ENCODE measurements around the gene SRGAP3. TPM values are rescaled to one million over a fixed set of nuclear protein-coding genes. Genes with fewer than 3 reads are reported as not detected.

Gene SRGAP3
- total and polyA plus RNA-seq, 10 of the 15 experiments (the other 5 are each of a cell fraction or from before 2014, with no cell fraction given), result 0.32 to 1.7 (median 0.99) TPM

DNA sequence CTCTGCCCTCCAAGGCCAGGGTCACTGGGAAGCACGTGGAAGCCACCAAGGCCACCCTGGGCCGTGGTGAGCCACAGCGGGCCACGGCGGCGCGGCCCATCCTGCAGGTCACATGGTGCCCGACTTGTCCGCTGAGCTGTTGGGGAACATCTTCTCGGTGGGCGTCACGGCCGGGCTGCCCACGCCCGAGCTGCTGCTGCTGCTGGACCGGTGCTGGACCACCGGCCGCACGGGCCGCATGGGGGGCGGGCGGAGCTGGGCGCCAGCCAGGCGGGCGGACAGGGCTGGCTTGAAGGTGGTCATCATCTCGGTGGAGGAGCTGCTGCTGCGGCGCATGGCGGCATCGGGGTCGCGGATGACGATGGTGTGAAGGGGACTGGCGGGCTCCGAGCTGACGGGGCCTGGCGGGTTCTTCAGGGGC lies 264.0 kb downstream of the SRGAP3 start:
- no peak for FAIRE-seq
- in situ Hi-C loops (cut with MboI), result no loop called here
- no peak overlapping the region for H3K27ac ChIP-seq (ENCODE audit: control insufficient read depth, insufficient read depth)
- intact Hi-C loops (cut with micrococcal nuclease; ENCODE audit: unreplicated experiment), result no loop called here
- ChIA-PET CTCF (interaction anchor here (1.4 to 4.6 kb wide), 4 partner anchors 12 to 317 kb away, joined by 3 to 56 read pairs (median 52); no protein-coding TSS in a partner anchor), POLR2A (no interaction called here), SMC1A (ENCODE audit: uncharacterized antibody, unreplicated experiment) (interaction anchor here (1.0 to 2.5 kb wide), 2 partner anchors 13 to 83 kb away, joined by 4 to 7 read pairs; no protein-coding TSS in a partner anchor), RAD21 (ENCODE audit: unreplicated experiment) (interaction anchor here (1.8 kb wide), 1 partner anchor 84 kb away, joined by 5 read pairs; no protein-coding TSS in a partner anchor)
- no peak overlapping the region for H3K4me3 ChIP-seq
- H3K4me1 ChIP-seq (ENCODE audit: control insufficient read depth, insufficient read depth, low read length), result no peaks in the 10 kb centered on the region
- no peak overlapping the region for H3K4me2 ChIP-seq (ENCODE audit: control insufficient read depth, insufficient read depth)
- no peaks in the 10 kb centered on the region for H3K9me3 ChIP-seq (replicated peaks; ENCODE audit: control insufficient read depth, insufficient read depth, low read length)
- no peak overlapping the region for H2AFZ ChIP-seq (ENCODE audit: control insufficient read depth, low read depth, low read length)
- ATAC-seq, result no peak
- no peak overlapping the region for H3K9ac ChIP-seq (ENCODE audit: control insufficient read depth, insufficient read depth, low read length)
- H3K36me3 ChIP-seq (ENCODE audit: control insufficient read depth in 2 of 2, insufficient read depth in 2 of 2, low read length in 1 of 2), result no peaks in the 10 kb centered on the region
- no peaks in the 10 kb centered on the region for H3K79me2 ChIP-seq (ENCODE audit: control insufficient read depth, insufficient read depth, low read length)
- no TSS peak for BruUV-seq (replicated peaks)
- 84% methylated on average over 36 of the region's 37 CpGs for WGBS (ENCODE audit: insufficient coverage, insufficient replicate concordance, low lambda C conversion rate, missing lambda C conversion rate)
- no peak for DNase-seq (ENCODE audit: low read depth, low spot score)
- peaks cover 0 to 2% of the 10 kb centered on the region in 2 experiments; a peak in 1 of 4 replicates for H3K27me3 ChIP-seq (replicated peaks in 1 of 2; ENCODE audit: control insufficient read depth in 2 of 2, insufficient read depth in 2 of 2, low read length in 1 of 2)
- no peaks in the 10 kb centered on the region for H4K20me1 ChIP-seq (ENCODE audit: control insufficient read depth, insufficient read depth)
- TF ChIP-seq, protein P1, sequence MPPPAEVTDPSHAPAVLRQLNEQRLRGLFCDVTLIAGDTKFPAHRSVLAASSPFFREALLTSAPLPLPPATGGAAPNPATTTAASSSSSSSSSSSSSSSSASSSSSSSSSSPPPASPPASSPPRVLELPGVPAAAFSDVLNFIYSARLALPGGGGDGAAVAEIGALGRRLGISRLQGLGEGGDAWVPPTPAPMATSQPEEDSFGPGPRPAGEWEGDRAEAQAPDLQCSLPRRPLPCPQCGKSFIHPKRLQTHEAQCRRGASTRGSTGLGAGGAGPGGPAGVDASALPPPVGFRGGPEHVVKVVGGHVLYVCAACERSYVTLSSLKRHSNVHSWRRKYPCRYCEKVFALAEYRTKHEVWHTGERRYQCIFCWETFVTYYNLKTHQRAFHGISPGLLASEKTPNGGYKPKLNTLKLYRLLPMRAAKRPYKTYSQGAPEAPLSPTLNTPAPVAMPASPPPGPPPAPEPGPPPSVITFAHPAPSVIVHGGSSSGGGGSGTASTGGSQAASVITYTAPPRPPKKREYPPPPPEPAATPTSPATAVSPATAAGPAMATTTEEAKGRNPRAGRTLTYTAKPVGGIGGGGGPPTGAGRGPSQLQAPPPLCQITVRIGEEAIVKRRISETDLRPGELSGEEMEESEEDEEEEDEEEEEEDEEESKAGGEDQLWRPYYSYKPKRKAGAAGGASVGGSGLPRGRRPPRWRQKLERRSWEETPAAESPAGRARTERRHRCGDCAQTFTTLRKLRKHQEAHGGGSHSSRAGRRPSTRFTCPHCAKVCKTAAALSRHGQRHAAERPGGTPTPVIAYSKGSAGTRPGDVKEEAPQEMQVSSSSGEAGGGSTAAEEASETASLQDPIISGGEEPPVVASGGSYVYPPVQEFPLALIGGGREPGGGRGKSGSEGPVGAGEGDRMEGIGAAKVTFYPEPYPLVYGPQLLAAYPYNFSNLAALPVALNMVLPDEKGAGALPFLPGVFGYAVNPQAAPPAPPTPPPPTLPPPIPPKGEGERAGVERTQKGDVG (CRISPR knock-in tag; IDR thresholded peaks at IDR 0.05), result no peak
- no peak for TF ChIP-seq MEF2A (IDR thresholded peaks at IDR 0.05; ENCODE audit: insufficient read depth, low read depth, low read length)
- no peak for TF ChIP-seq SRF (IDR thresholded peaks at IDR 0.05; ENCODE audit: low read depth in 2 of 2, low read length in 2 of 2)
- TF ChIP-seq, protein P2, sequence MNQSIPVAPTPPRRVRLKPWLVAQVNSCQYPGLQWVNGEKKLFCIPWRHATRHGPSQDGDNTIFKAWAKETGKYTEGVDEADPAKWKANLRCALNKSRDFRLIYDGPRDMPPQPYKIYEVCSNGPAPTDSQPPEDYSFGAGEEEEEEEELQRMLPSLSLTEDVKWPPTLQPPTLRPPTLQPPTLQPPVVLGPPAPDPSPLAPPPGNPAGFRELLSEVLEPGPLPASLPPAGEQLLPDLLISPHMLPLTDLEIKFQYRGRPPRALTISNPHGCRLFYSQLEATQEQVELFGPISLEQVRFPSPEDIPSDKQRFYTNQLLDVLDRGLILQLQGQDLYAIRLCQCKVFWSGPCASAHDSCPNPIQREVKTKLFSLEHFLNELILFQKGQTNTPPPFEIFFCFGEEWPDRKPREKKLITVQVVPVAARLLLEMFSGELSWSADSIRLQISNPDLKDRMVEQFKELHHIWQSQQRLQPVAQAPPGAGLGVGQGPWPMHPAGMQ (IDR thresholded peaks at IDR 0.05; ENCODE audit: borderline replicate concordance), result no peak
- TF ChIP-seq ZNF622 (IDR thresholded peaks at IDR 0.05), result no peak
- TF ChIP-seq, protein P3, sequence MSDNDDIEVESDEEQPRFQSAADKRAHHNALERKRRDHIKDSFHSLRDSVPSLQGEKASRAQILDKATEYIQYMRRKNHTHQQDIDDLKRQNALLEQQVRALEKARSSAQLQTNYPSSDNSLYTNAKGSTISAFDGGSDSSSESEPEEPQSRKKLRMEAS (IDR thresholded peaks at IDR 0.05; ENCODE audit: low read depth, low read length), result no peak
- no peak for TF ChIP-seq CBX5 (IDR thresholded peaks at IDR 0.05; ENCODE audit: low read depth)
- no peak for TF ChIP-seq ASH2L (IDR thresholded peaks at IDR 0.05; ENCODE audit: borderline replicate concordance, low read depth)
- no peak for TF ChIP-seq NFYB (IDR thresholded peaks at IDR 0.05; ENCODE audit: insufficient read depth, low read depth, low read length)
- TF ChIP-seq MTA2 (IDR thresholded peaks at IDR 0.05; ENCODE audit: low read depth), result no peak
- TF ChIP-seq, protein P4, sequence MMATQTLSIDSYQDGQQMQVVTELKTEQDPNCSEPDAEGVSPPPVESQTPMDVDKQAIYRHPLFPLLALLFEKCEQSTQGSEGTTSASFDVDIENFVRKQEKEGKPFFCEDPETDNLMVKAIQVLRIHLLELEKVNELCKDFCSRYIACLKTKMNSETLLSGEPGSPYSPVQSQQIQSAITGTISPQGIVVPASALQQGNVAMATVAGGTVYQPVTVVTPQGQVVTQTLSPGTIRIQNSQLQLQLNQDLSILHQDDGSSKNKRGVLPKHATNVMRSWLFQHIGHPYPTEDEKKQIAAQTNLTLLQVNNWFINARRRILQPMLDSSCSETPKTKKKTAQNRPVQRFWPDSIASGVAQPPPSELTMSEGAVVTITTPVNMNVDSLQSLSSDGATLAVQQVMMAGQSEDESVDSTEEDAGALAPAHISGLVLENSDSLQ (IDR thresholded peaks at IDR 0.05), result no peak
- TF ChIP-seq FOS (IDR thresholded peaks at IDR 0.05; ENCODE audit: borderline replicate concordance, extremely low read depth, insufficient read length), result no peak
- no peak for TF ChIP-seq TCF12 (IDR thresholded peaks at IDR 0.05; ENCODE audit: low read depth, low read length)
- no peak for TF ChIP-seq NR2C2 (IDR thresholded peaks at IDR 0.05; ENCODE audit: borderline replicate concordance, control insufficient read depth, insufficient read length, low read depth)
- TF ChIP-seq, protein P5, sequence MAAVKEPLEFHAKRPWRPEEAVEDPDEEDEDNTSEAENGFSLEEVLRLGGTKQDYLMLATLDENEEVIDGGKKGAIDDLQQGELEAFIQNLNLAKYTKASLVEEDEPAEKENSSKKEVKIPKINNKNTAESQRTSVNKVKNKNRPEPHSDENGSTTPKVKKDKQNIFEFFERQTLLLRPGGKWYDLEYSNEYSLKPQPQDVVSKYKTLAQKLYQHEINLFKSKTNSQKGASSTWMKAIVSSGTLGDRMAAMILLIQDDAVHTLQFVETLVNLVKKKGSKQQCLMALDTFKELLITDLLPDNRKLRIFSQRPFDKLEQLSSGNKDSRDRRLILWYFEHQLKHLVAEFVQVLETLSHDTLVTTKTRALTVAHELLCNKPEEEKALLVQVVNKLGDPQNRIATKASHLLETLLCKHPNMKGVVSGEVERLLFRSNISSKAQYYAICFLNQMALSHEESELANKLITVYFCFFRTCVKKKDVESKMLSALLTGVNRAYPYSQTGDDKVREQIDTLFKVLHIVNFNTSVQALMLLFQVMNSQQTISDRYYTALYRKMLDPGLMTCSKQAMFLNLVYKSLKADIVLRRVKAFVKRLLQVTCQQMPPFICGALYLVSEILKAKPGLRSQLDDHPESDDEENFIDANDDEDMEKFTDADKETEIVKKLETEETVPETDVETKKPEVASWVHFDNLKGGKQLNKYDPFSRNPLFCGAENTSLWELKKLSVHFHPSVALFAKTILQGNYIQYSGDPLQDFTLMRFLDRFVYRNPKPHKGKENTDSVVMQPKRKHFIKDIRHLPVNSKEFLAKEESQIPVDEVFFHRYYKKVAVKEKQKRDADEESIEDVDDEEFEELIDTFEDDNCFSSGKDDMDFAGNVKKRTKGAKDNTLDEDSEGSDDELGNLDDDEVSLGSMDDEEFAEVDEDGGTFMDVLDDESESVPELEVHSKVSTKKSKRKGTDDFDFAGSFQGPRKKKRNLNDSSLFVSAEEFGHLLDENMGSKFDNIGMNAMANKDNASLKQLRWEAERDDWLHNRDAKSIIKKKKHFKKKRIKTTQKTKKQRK (IDR thresholded peaks at IDR 0.05; ENCODE audit: low read depth, low read length), result no peak
